LNCAP (cell line): ENCODE data around the gene ADAMTSL4.
A peak's percentile ranks its signal among the peaks of the same experiment; 100 is the strongest.

Experiments
- TF ChIP-seq, protein P1 (sequence below): fragments of 450-650 bp; IDR thresholded peaks from 2 replicates; pipeline ENCODE4 v1.5.1; 2017; ENCODE audit warnings: mild to moderate bottlenecking

ADAMTSL4 gene

DNA sequence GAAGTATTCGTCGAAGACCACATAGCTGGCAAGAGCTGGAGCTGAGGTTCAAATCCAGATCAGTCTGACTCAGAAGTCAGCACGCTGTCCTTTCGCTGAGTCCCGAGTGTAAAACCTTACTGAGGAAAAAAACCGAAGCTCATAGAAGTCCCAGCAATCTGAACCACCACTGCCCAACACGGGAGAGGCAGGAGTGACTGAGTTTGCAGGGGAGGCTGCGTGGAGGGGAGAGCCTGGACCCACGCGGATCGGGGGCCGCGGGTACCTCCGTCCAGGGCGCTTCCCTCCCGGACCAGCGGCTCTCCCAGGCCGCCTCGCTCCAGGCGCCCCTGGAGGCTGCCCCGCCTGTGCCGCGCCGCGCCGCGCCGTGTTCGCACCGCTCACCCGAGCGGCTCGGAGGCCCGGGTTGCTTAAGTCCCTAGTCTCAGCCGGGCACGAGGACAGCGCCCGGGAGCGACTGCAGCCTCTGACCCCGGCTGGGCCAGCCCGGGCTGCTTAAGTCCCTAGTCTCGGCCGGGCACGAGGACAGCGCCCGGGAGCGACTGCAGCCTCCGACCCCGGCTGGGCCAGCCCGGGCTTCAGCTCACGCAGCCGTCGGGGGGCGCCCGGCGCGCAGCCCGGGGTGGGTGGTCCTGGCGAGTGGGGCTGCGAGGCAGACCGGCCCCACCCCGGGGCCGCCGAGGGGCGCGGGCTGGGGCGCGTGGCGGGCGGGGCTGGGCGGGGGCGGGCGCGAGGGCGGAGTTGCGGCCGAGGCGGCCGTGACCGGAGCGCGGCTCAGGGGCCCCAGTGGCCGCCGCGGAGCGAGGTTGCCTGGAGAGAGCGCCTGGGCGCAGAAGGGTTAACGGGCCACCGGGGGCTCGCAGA, at the start of gene ADAMTSL4:
Gene ADAMTSL4, plus strand, starts transcription at position 777 of the 864 bp plus-strand sequence. CDS start 2,881 bp downstream, outside the sequence.
- TF ChIP-seq, protein P1, sequence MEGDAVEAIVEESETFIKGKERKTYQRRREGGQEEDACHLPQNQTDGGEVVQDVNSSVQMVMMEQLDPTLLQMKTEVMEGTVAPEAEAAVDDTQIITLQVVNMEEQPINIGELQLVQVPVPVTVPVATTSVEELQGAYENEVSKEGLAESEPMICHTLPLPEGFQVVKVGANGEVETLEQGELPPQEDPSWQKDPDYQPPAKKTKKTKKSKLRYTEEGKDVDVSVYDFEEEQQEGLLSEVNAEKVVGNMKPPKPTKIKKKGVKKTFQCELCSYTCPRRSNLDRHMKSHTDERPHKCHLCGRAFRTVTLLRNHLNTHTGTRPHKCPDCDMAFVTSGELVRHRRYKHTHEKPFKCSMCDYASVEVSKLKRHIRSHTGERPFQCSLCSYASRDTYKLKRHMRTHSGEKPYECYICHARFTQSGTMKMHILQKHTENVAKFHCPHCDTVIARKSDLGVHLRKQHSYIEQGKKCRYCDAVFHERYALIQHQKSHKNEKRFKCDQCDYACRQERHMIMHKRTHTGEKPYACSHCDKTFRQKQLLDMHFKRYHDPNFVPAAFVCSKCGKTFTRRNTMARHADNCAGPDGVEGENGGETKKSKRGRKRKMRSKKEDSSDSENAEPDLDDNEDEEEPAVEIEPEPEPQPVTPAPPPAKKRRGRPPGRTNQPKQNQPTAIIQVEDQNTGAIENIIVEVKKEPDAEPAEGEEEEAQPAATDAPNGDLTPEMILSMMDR, result peak; percentile 23; the same call in 1 of the 2 replicates

DNA sequence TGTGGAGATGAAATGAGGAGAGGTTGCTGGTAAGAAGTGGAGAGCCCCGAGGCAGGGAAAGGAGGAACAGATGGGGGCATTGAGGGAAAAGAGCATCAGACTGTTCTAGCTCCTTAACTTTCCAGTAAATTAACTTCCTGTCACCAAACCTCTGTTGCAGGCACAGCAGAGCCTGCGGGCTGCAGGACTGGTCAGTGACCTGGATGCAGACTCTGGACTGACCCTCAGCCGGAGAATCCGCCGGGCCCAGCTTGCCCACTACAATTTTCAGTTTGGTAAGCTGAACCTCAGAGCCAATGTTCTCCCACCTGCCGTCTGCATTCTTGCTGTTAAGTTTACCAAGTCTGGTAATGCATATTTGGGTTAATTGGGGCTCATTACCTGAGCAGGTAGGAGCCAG, 43.8 kb upstream of the ADAMTSL4 start:
- TF ChIP-seq, protein P1, result no peak

DNA sequence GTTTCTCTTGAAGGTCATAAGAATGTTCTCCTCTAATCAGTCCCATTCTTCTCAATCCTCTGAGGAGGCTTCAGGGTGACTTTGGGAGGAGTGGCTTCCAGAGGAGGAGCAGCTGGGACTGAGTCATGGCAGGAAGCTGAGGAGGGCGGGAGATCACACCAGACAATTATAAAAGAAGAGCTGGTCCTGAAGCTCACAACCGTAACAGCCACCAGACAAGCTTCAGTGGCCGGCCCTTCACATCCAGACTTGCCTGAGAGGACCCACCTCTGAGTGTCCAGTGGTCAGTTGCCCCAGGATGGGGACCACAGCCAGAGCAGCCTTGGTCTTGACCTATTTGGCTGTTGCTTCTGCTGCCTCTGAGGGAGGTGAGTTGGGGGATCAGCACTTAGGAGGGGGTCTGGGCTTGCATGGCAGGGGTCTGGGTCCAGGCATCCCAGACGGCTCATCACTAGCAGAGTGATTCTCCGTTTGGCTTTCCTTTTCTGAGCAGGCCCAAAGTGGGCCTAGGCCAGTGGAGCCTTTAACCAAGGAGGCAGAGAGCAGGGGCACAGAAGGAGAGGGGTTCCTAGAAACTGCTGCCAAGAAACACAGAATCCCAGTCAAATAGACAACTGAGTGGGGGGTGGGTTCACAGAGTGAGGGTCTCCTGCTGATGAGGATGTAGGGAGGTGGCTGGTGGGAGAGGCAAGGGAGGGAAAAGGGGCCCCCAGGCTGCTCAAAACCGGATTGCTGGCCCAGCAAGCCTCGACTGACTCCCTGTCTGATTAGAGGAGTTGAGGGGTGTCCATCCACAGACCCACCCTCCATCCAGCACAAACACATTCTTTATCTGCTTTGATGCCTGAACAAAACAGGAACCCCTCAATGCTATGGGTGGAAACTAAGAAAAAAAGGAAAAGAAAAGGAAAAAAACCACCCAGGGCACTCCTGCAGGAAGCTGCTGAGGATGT, 41.0 kb upstream of the ADAMTSL4 start, which contains the start of gene ECM1:
Gene ECM1, plus strand, starts transcription at position 198 of the 953 bp plus-strand sequence. Its CDS starts 101 bp downstream, at position 299.
- TF ChIP-seq, protein P1, result no peak

GRCh38 chr1:150508982-150509381, 40.2 kb upstream of the ADAMTSL4 start:
- TF ChIP-seq, protein P1, result no peak

DNA sequence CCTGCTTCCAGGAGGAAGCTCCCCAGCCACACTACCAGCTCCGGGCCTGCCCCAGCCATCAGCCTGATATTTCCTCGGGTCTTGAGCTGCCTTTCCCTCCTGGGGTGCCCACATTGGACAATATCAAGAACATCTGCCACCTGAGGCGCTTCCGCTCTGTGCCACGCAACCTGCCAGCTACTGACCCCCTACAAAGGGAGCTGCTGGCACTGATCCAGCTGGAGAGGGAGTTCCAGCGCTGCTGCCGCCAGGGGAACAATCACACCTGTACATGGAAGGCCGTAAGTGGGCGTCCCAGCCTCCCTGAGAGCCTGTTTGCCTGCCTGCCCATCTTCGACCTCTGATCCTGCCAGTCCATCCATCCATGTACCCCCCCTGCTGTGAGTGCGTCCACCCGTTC, 37.7 kb upstream of the ADAMTSL4 start:
- TF ChIP-seq, protein P1, result no peak

DNA sequence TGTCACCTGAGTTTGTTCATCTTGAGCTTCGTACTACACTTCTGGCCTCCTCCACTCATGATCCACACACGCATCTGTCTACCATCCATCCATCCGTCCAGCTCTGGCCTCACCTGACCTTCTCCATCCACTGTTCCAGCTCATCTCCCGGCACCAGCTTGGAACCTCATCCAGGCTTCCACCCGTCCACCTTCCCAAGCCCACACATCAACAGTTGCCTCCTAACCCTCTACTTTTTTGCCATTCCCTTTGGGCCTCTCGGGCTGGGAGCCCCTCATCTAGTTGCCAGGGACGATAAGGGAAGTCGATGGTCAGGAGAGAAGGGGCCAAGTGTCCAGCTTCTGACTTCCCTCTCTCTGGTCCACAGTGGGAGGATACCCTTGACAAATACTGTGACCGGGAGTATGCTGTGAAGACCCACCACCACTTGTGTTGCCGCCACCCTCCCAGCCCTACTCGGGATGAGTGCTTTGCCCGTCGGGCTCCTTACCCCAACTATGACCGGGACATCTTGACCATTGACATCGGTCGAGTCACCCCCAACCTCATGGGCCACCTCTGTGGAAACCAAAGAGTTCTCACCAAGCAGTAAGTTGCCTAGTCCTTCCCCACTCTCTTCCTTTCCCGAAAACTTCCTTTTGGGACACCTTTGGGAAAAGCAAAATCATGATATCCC, 37.1 kb upstream of the ADAMTSL4 start:
- TF ChIP-seq, protein P1, result no peak

DNA sequence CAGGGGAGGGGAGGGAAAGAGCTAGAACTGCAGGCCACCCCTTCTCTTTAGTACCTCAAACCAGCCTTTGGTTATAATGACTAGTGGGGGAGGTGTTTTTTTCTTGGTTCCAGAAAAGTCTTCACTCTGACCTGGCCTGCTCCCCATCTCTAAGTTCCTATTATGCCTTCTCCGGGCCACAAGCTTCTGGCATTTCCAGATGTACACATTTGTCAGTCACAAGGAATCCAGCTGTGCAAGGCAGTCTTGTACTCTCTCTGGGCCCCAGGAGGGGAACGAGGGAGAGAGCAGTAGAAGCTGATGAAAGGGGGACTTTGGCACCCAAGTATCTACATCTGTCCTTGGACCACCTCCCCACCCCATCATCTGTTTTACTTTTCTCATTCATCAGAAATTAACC, 36.4 kb upstream of the ADAMTSL4 start:
- TF ChIP-seq, protein P1, result no peak
